Mesothelial cell of epicardium (in vitro differentiated cells): ENCODE results near the gene HCST. TPM values are rescaled to one million over a fixed set of nuclear protein-coding genes. Genes with fewer than 3 reads are reported as not detected.

Experiments
- DNase-seq, 2 experiments: peaks; one replicate each; pipeline ENCODE4 v3.0.0; 2021; ENCODE audit warnings: low spot score in 2 of 2; ENCODE audit not compliant: unreplicated experiment in 2 of 2
- H3K27ac Mint-ChIP-seq: 2 replicates; pipeline ENCODE4 v1.8.0; 2021; ENCODE audit warnings: mixed read lengths
- H3K27me3 Mint-ChIP-seq: 2 replicates; pipeline ENCODE4 v1.8.0; 2021; ENCODE audit warnings: low read depth, mixed read lengths
- H3K36me3 Mint-ChIP-seq: 2 replicates; pipeline ENCODE4 v1.8.0; 2021; ENCODE audit warnings: mixed read lengths
- H3K4me1 Mint-ChIP-seq: 2 replicates; pipeline ENCODE4 v1.8.0; 2021; ENCODE audit warnings: mixed read lengths
- H3K4me3 Mint-ChIP-seq: 2 replicates; pipeline ENCODE4 v1.8.0; 2021; ENCODE audit warnings: mild to moderate bottlenecking, moderate library complexity, mixed read lengths
- H3K9me3 Mint-ChIP-seq: 2 replicates; pipeline ENCODE4 v1.8.0; 2021; ENCODE audit warnings: mixed read lengths
- CTCF ChIP-seq: fragments of 200-600 bp; sonication (generic); IDR thresholded peaks from one replicate; pipeline ENCODE4 v1.5.0; 2021; ENCODE audit warnings: antibody characterized with exemption; ENCODE audit not compliant: unreplicated experiment
- total RNA-seq: library from RNA; stranded (reverse); gene quantifications from 3 replicates; pipeline ENCODE4 v1.2.1, GENCODE V29; 2021

Gene HCST
- total RNA-seq, 1 donor from 2014 or later: 0.92 TPM

GRCh38 chr19:35945121-35945790 is 42.9 kb downstream of the HCST start:
- Mint-ChIP-seq H3K4me1 (peaks cover 3% of the 10 kb centered on the region), H3K27me3 (no peaks in the 10 kb centered on the region), H3K27ac (no peak overlapping the region), H3K4me3 (no peak overlapping the region), H3K36me3 (peaks cover 22% of the 10 kb centered on the region), H3K9me3 (no peaks in the 10 kb centered on the region)
- no peak for DNase-seq
- no peak for TF ChIP-seq CTCF

- Mint-ChIP-seq H3K27me3 (peaks cover 2% of the 10 kb centered on the region), H3K36me3 (peaks cover 17% of the 10 kb centered on the region), H3K4me1 (peaks cover 3% of the 10 kb centered on the region), H3K4me3 (no peak overlapping the region), H3K9me3 (no peaks in the 10 kb centered on the region), H3K27ac (no peak overlapping the region)
- no peak for DNase-seq
- TF ChIP-seq CTCF: no peak
Measured at GRCh38 chr19:35946203-35946602, 43.9 kb downstream of the HCST start.

- no peak overlapping the region for H3K27ac Mint-ChIP-seq
- DNase-seq: no peak
- TF ChIP-seq CTCF: no peak
- peaks cover 3% of the 10 kb centered on the region for H3K4me1 Mint-ChIP-seq
- peaks cover 1% of the 10 kb centered on the region for H3K36me3 Mint-ChIP-seq
- no peak overlapping the region for H3K4me3 Mint-ChIP-seq
- H3K27me3 Mint-ChIP-seq: peaks cover 19% of the 10 kb centered on the region
- H3K9me3 Mint-ChIP-seq: no peaks in the 10 kb centered on the region
Measured at GRCh38 chr19:35949131-35949530, 46.8 kb downstream of the HCST start.

Other genes starting within 250 kb of the HCST start
- 1.8 to 2.3 TPM (median 2.0 TPM) in 3 replicates for gene UPK1A, start 236.0 kb upstream of the HCST start, total RNA-seq
- gene ZBTB32, start 198.0 kb upstream of the HCST start, total RNA-seq: not detected in 3 replicates
- gene KMT2B, start 184.5 kb upstream of the HCST start, total RNA-seq: 60.6 to 62.7 TPM (median 61.8 TPM) in 3 replicates
- 2.7 to 3.2 TPM (median 2.8 TPM) in 3 replicates for gene IGFLR1, start 160.1 kb upstream of the HCST start, total RNA-seq
- 39.4 to 42.5 TPM (median 42.4 TPM) in 3 replicates for gene U2AF1L4, start 157.1 kb upstream of the HCST start, total RNA-seq
- gene PSENEN, start 156.9 kb upstream of the HCST start, total RNA-seq: 45.2 to 54.9 TPM (median 45.7 TPM) in 3 replicates
- gene LIN37, start 154.0 kb upstream of the HCST start, total RNA-seq: 11.8 to 12.9 TPM (median 12.0 TPM) in 3 replicates
- gene HSPB6, start 145.5 kb upstream of the HCST start, total RNA-seq: 18.8 to 21.7 TPM (median 20.3 TPM) in 3 replicates
- gene PROSER3, start 144.4 kb upstream of the HCST start, total RNA-seq: 45.1 to 50.5 TPM (median 46.6 TPM) in 3 replicates
- 74.0 to 79.9 TPM (median 75.4 TPM) in 3 replicates for gene ARHGAP33, start 127.0 kb upstream of the HCST start, total RNA-seq
- gene PRODH2, start 89.7 kb upstream of the HCST start, total RNA-seq: not detected in 3 replicates
- gene NPHS1, start 50.0 kb upstream of the HCST start, total RNA-seq: 0.23 to 0.72 TPM (median 0.51 TPM) in 3 replicates
- gene KIRREL2, start 45.6 kb upstream of the HCST start, total RNA-seq: 1.4 TPM in 3 replicates
- gene APLP1, start 34.0 kb upstream of the HCST start, total RNA-seq: 137 to 151 TPM (median 146 TPM) in 3 replicates
- gene NFKBID, start 2.0 kb upstream of the HCST start, total RNA-seq: 16.3 to 18.9 TPM (median 17.1 TPM) in 3 replicates
- gene TYROBP, start 5.8 kb downstream of the HCST start, total RNA-seq: not detected in 3 replicates
- 25.7 to 28.5 TPM (median 27.5 TPM) in 3 replicates for gene LRFN3, start 33.8 kb downstream of the HCST start, total RNA-seq
- gene SDHAF1, start 92.7 kb downstream of the HCST start, total RNA-seq: 10.6 to 12.4 TPM (median 12.0 TPM) in 3 replicates
- 16.8 to 17.0 TPM (median 17.0 TPM) in 3 replicates for gene SYNE4, start 106.3 kb downstream of the HCST start, total RNA-seq
- 26.3 to 28.9 TPM (median 28.7 TPM) in 3 replicates for gene ALKBH6, start 111.7 kb downstream of the HCST start, total RNA-seq
- 58.5 to 59.0 TPM (median 59.0 TPM) in 3 replicates for gene CLIP3, start 130.3 kb downstream of the HCST start, total RNA-seq
- gene THAP8, start 151.8 kb downstream of the HCST start, total RNA-seq: 8.9 to 9.7 TPM (median 9.2 TPM) in 3 replicates
- gene WDR62, start 152.4 kb downstream of the HCST start, total RNA-seq: 5.1 to 7.1 TPM (median 5.9 TPM) in 3 replicates
- gene OVOL3, start 208.6 kb downstream of the HCST start, total RNA-seq: not detected in 3 replicates
- 51.8 to 60.9 TPM (median 59.5 TPM) in 3 replicates for gene POLR2I, start 212.3 kb downstream of the HCST start, total RNA-seq
- 112 to 116 TPM (median 115 TPM) in 3 replicates for gene TBCB, start 212.9 kb downstream of the HCST start, total RNA-seq
- 425 to 453 TPM (median 451 TPM) in 3 replicates for gene CAPNS1, start 237.5 kb downstream of the HCST start, total RNA-seq
- gene COX7A1, start 249.9 kb downstream of the HCST start, total RNA-seq: not detected in 3 replicates